Neural progenitor cell (in vitro differentiated cells): ENCODE measurements around the gene C3orf33. TPM values are rescaled to one million over a fixed set of nuclear protein-coding genes. Genes with fewer than 3 reads are reported as not detected.
"Not testable (repeated sequence)": the region's sequence is repeated elsewhere in the genome, so short reads cannot be mapped to it uniquely, and the experiment has no call there.

ENCODE experiments used
- DNase-seq: peaks from one replicate; pipeline ENCODE4 v3.0.0-alpha.2; 2016; ENCODE audit warnings: low spot score
- H2AFZ ChIP-seq: fragments of 200-600 bp; sonication (generic); replicated peaks from 2 replicates; pipeline ENCODE4 v1.6.1; 2016; ENCODE audit warnings: antibody characterized with exemption
- H3F3A ChIP-seq: fragments of 200-600 bp; sonication (generic); 2 replicates; pipeline ENCODE4 v1.6.1; 2016; ENCODE audit warnings: antibody characterized with exemption, low read depth
- H3K27ac ChIP-seq: fragments of 200-600 bp; sonication (generic); 2 replicates; pipeline ENCODE4 v1.5.1; 2016; ENCODE audit warnings: mild to moderate bottlenecking
- H3K27me3 ChIP-seq: fragments of 200-600 bp; sonication (generic); 2 replicates; pipeline ENCODE4 v1.6.1; 2016; ENCODE audit warnings: mild to moderate bottlenecking, moderate library complexity
- H3K36me3 ChIP-seq: fragments of 200-600 bp; sonication (generic); 2 replicates; pipeline ENCODE4 v1.5.1; 2016
- H3K4me1 ChIP-seq: fragments of 200-600 bp; sonication (generic); 2 replicates; pipeline ENCODE4 v1.6.1; 2016; ENCODE audit warnings: mixed run types
- H3K4me2 ChIP-seq: fragments of 200-600 bp; sonication (generic); 2 replicates; pipeline ENCODE4 v1.6.1; 2016
- H3K4me3 ChIP-seq: fragments of 200-600 bp; sonication (generic); 2 replicates; pipeline ENCODE4 v1.5.1; 2016
- H3K79me2 ChIP-seq: fragments of 200-600 bp; sonication (generic); 2 replicates; pipeline ENCODE4 v1.6.1; 2016; ENCODE audit warnings: low read depth
- H3K9ac ChIP-seq: fragments of 200-600 bp; sonication (generic); 2 replicates; pipeline ENCODE4 v1.6.1; 2016
- H3K9me3 ChIP-seq: fragments of 200-600 bp; sonication (generic); 2 replicates; pipeline ENCODE4 v1.5.1; 2016; ENCODE audit warnings: low read depth
- H4K20me1 ChIP-seq: fragments of 200-600 bp; sonication (generic); 2 replicates; pipeline ENCODE4 v1.6.1; 2016; ENCODE audit warnings: low read depth
- H3K27ac Mint-ChIP-seq: 3 replicates; pipeline ENCODE4 v1.8.0; 2021; ENCODE audit warnings: mixed read lengths
- H3K27me3 Mint-ChIP-seq: 2 replicates; pipeline ENCODE4 v1.8.0; 2022; ENCODE audit warnings: low read depth, mild to moderate bottlenecking, inconsistent platforms, moderate library complexity, mixed read lengths; ENCODE audit not compliant: insufficient read depth
- H3K36me3 Mint-ChIP-seq: 3 replicates; pipeline ENCODE4 v1.8.0; 2021; ENCODE audit warnings: mixed read lengths
- H3K4me1 Mint-ChIP-seq: 3 replicates; pipeline ENCODE4 v1.8.0; 2021; ENCODE audit warnings: mixed read lengths
- H3K4me3 Mint-ChIP-seq: 3 replicates; pipeline ENCODE4 v1.8.0; 2021; ENCODE audit warnings: mild to moderate bottlenecking, moderate library complexity, mixed read lengths
- H3K9me3 Mint-ChIP-seq: 3 replicates; pipeline ENCODE4 v1.8.0; 2020; ENCODE audit warnings: mixed read lengths
- EZH2 ChIP-seq: fragments of 200-600 bp; sonication (generic); IDR thresholded peaks from 2 replicates; pipeline ENCODE4 v1.6.1; 2017; ENCODE audit warnings: antibody characterized with exemption, mild to moderate bottlenecking, moderate library complexity
- EZH2phosphoT487 ChIP-seq: fragments of 200-600 bp; sonication (generic); IDR thresholded peaks from 2 replicates; pipeline ENCODE4 v1.6.1; 2017; ENCODE audit warnings: antibody characterized with exemption
- total RNA-seq: library from RNA; depleted of rRNA; stranded (reverse); fragments of >200 nt; gene quantifications from 2 replicates; pipeline ENCODE4 v1.2.3, GENCODE V29; 2015; ENCODE audit warnings: low replicate concordance
- TF ChIP-seq, protein P1 (sequence below): fragments of 200-600 bp; sonication (generic); IDR thresholded peaks from 2 replicates; pipeline ENCODE4 v1.5.1; 2017; ENCODE audit warnings: antibody characterized with exemption, mild to moderate bottlenecking

Gene C3orf33
- total RNA-seq, 1 donor from 2014 or later = 13.5 TPM

DNA sequence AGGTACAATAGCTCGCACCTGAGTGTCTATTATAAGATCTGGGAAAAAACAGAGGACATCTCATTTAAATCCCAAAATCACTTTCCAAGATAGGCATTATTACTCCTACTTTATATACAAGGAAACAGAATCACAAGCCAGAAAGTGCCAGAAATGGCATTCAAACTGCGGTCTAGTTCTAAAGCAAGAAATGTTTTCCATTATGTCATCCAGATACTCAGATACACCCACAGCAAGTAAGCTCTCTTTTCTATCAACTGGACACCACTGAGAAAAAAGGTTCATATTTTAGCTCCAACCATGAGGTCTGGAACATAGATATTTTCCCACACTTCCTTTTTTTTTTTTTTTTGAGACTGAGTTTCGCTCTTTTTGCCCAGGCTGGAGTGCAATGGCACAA lies 40.0 kb upstream of the C3orf33 start:
- Histone ChIP-seq H2AFZ (no peak overlapping the region), H3K27me3 (no peaks in the 10 kb centered on the region), H3K36me3 (no peaks in the 10 kb centered on the region), H3K4me3 (no peak overlapping the region), H3F3A (no peaks in the 10 kb centered on the region), H3K9ac (no peak overlapping the region), H4K20me1 (peaks cover 4% of the 10 kb centered on the region), H3K27ac (no peak overlapping the region), H3K79me2 (peaks cover 62% of the 10 kb centered on the region), H3K4me2 (no peak overlapping the region), H3K9me3 (no peaks in the 10 kb centered on the region), H3K4me1 (peaks cover under 1% of the 10 kb centered on the region)
- DNase-seq = no peak
- peaks cover 3% of the 10 kb centered on the region for H3K4me1 Mint-ChIP-seq
- H3K9me3 Mint-ChIP-seq = no peaks in the 10 kb centered on the region
- H3K4me3 Mint-ChIP-seq = no peak overlapping the region
- H3K36me3 Mint-ChIP-seq = peaks cover 5% of the 10 kb centered on the region
- TF ChIP-seq EZH2 (no peak), EZH2phosphoT487 (no peak)
- TF ChIP-seq, protein P1, sequence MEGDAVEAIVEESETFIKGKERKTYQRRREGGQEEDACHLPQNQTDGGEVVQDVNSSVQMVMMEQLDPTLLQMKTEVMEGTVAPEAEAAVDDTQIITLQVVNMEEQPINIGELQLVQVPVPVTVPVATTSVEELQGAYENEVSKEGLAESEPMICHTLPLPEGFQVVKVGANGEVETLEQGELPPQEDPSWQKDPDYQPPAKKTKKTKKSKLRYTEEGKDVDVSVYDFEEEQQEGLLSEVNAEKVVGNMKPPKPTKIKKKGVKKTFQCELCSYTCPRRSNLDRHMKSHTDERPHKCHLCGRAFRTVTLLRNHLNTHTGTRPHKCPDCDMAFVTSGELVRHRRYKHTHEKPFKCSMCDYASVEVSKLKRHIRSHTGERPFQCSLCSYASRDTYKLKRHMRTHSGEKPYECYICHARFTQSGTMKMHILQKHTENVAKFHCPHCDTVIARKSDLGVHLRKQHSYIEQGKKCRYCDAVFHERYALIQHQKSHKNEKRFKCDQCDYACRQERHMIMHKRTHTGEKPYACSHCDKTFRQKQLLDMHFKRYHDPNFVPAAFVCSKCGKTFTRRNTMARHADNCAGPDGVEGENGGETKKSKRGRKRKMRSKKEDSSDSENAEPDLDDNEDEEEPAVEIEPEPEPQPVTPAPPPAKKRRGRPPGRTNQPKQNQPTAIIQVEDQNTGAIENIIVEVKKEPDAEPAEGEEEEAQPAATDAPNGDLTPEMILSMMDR = no peak
- no peak overlapping the region for H3K27ac Mint-ChIP-seq
- H3K27me3 Mint-ChIP-seq = no peaks in the 10 kb centered on the region

DNA sequence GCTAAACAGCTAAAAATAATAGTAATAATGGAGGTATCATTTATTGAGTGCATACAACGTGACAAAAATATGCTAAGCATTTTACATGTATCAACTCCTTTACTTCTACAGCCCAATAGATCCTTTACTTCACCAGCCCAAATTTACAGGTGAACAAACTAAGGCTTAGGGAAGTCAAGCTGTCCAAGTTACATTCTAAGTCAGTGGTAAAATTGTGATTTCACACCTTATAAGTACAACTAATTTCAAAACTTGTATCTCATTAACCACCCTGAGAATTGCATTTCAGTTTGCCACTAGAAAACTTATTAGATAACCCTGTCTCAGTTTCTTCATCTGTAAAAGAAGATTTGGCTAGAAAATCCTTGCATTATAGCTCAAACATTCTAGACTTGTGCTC lies 37.5 kb upstream of the C3orf33 start:
- Histone ChIP-seq H3K79me2 (peaks cover 37% of the 10 kb centered on the region), H3K27me3 (no peaks in the 10 kb centered on the region), H3K36me3 (no peaks in the 10 kb centered on the region), H2AFZ (no peak overlapping the region), H3K9me3 (no peaks in the 10 kb centered on the region), H4K20me1 (peaks cover 4% of the 10 kb centered on the region), H3K27ac (no peak overlapping the region), H3K4me3 (no peak overlapping the region), H3F3A (no peaks in the 10 kb centered on the region), H3K4me2 (no peak overlapping the region), H3K9ac (no peak overlapping the region), H3K4me1 (no peaks in the 10 kb centered on the region)
- no peak overlapping the region for H3K27ac Mint-ChIP-seq
- no peaks in the 10 kb centered on the region for H3K4me1 Mint-ChIP-seq
- TF ChIP-seq, protein P1 = no peak
- TF ChIP-seq EZH2phosphoT487 (no peak), EZH2 (no peak)
- no peak for DNase-seq
- H3K27me3 Mint-ChIP-seq = no peaks in the 10 kb centered on the region
- H3K4me3 Mint-ChIP-seq = no peak overlapping the region
- H3K9me3 Mint-ChIP-seq = no peaks in the 10 kb centered on the region
- H3K36me3 Mint-ChIP-seq = peaks cover 5% of the 10 kb centered on the region

DNA sequence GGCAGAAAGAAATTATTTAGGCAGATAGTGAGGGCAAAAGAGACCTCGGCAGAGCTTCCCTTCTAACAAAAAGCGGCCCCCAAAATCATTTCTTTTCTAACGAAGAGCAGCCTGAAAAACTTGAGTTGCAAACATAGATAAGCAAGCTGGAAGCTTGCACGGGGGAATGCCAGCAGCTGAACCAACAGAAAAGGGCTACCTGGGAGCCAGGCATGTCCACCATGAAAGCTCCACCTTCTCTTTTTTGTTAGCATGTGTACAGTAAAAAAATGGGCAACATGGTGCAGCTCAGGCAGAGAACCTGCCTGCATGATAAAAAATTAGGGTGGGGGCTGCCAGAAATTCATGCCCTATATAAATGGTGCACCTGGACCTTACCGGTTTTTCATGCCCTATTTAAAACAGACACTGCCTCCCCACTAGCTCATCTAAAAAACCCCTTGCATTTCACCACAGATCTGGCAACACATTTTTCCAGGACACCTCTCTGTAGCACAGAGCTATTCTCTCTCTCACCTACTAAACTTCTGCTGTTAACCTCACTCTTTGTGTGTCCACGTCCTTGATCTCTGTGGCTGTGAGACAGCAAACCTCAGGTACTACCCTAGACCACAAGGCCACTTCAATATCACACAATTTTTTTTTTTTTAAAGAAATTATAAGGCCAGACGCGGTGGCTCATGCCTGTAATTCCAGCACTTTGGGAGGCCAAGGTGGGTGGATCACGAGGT lies 29.4 kb upstream of the C3orf33 start:
- TF ChIP-seq, protein P1 = no peak
- TF ChIP-seq EZH2 = no peak
- TF ChIP-seq EZH2phosphoT487 = no peak
- no peaks in the 10 kb centered on the region for H3K4me1 ChIP-seq
- Mint-ChIP-seq H3K27me3 (no peaks in the 10 kb centered on the region), H3K9me3 (no peaks in the 10 kb centered on the region), H3K36me3 (peaks cover 10% of the 10 kb centered on the region), H3K4me3 (no peak overlapping the region), H3K4me1 (no peaks in the 10 kb centered on the region), H3K27ac (no peak overlapping the region)
- no peak overlapping the region for H3K4me2 ChIP-seq
- no peaks in the 10 kb centered on the region for H3K9me3 ChIP-seq
- peaks cover 8% of the 10 kb centered on the region for H3K36me3 ChIP-seq
- H4K20me1 ChIP-seq = no peaks in the 10 kb centered on the region
- no peak overlapping the region for H3K4me3 ChIP-seq
- no peaks in the 10 kb centered on the region for H3F3A ChIP-seq
- no peaks in the 10 kb centered on the region for H3K79me2 ChIP-seq
- no peak for DNase-seq
- H2AFZ ChIP-seq = no peak overlapping the region
- no peak overlapping the region for H3K9ac ChIP-seq
- H3K27me3 ChIP-seq = no peaks in the 10 kb centered on the region
- H3K27ac ChIP-seq = no peak overlapping the region

DNA sequence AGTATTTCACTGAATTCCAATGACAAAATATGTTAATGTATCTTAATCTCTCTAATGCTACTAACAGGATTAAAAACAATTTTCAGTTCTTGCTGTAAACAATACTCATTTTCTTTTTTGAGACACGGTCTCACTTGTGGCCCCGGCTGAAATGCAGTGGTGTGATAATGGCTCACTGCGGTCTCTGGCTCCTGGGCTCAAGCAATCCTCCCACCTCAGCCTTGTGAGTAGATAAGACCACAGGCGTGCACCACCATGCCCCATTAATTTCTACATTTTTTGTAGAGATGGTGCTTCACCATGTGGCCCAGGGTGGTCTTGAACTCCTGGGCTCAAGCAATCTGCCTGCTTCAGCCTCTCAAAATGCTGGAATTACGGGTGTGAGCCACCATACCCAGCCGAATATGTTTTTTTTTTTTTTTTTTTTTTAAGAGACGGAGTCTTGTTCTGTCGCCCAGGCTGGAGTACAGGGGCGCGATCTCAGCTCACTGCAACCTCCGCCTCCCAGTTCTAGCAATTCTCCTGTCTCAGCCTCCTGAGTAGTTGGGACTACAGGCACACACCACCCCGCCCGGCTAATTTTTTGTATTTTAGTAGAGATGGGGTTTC lies 22.5 kb upstream of the C3orf33 start:
- H3K9me3 ChIP-seq, H3F3A ChIP-seq, H4K20me1 ChIP-seq, H3K4me1 ChIP-seq, H2AFZ ChIP-seq, H3K9ac ChIP-seq, H3K36me3 ChIP-seq, H3K27ac ChIP-seq, H3K4me3 Mint-ChIP-seq, H3K4me3 ChIP-seq, H3K27ac Mint-ChIP-seq, H3K4me2 ChIP-seq, H3K9me3 Mint-ChIP-seq, H3K27me3 Mint-ChIP-seq, H3K27me3 ChIP-seq, H3K4me1 Mint-ChIP-seq, H3K36me3 Mint-ChIP-seq, DNase-seq, H3K79me2 ChIP-seq: not testable (repeated sequence)
